ENCODE results near the gene APCS.

The APCS gene

DNA sequence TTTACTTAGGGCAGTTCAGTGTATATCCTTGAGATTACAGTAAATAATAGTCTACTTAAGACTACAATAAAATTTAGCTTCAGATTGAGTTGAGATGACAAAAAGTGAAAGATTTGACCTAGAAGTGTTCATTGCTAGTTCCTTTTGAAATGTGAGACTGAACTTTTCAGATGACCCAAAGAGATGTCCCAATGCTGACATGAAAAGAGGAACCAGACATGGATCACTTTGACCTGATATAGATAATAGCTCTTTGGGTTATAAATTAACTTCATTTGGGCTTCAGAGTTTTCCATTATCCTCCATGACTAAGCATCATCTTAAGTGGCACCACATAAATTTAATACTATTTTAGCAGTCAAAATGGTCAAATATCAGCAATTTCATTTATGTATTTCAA is 26.1 kb upstream of the APCS start:
- Histone ChIP-seq H3K27ac (ENCODE audit: low read depth, low read length) (no peak overlapping the region), H3K4me3 (ENCODE audit: low read length) (no peak overlapping the region), H2BK120ac (ENCODE audit: low read depth, low read length) (no peak overlapping the region), H4K8ac (ENCODE audit: low read depth, low read length) (no peak overlapping the region), H3K79me1 (ENCODE audit: low read length) (no peaks in the 10 kb centered on the region), H3K36me3 (ENCODE audit: control insufficient read depth, insufficient read depth, low read length) (no peaks in the 10 kb centered on the region), H4K5ac (ENCODE audit: low read length) (no peak overlapping the region), H2BK5ac (ENCODE audit: low read length) (no peak overlapping the region), H3K18ac (ENCODE audit: low read length) (no peak overlapping the region), H3K27me3 (ENCODE audit: insufficient read depth, low read length, poor library complexity) (no peaks in the 10 kb centered on the region), H3K79me2 (ENCODE audit: control insufficient read depth, insufficient read depth, low read length) (no peaks in the 10 kb centered on the region), H3K4me2 (ENCODE audit: low read length) (no peak overlapping the region), H3K4ac (ENCODE audit: low read depth, low read length) (no peak overlapping the region), H3K56ac (ENCODE audit: low read length) (no peak overlapping the region), H2AK5ac (ENCODE audit: low read length) (no peak overlapping the region), H3K23ac (ENCODE audit: low read length) (no peak overlapping the region), H3K4me1 (ENCODE audit: control insufficient read depth, low read depth, low read length) (no peaks in the 10 kb centered on the region), H2BK15ac (replicated peaks; ENCODE audit: low read depth) (no peak overlapping the region), H3K9ac (ENCODE audit: low read length) (no peak overlapping the region)
- no peak for DNase-seq

DNA sequence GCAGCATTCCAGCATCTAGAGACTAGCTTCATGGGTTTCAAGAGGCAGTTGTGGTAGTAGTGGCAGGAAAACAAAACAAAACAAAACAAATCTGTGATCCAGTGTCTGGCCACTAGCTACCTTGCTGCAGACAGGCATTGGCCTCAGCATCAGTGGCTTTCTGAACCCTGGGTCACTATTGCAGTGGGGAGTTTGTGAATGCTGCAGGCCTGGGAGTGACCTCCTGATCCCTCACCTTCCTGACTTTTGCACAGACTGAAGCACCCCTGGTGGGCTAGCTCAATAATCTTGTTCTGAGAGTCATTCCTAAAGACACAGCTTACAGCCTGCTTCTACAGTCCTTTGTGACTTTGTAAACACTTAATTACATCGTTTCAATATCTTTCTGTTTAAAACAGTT is 24.9 kb upstream of the APCS start:
- Histone ChIP-seq H3K9ac (ENCODE audit: low read length) (no peak overlapping the region), H3K27me3 (ENCODE audit: insufficient read depth, low read length, poor library complexity) (no peaks in the 10 kb centered on the region), H3K23ac (ENCODE audit: low read length) (no peak overlapping the region), H4K8ac (ENCODE audit: low read depth, low read length) (no peak overlapping the region), H3K18ac (ENCODE audit: low read length) (no peak overlapping the region), H3K4me3 (ENCODE audit: low read length) (no peak overlapping the region), H3K79me2 (ENCODE audit: control insufficient read depth, insufficient read depth, low read length) (no peaks in the 10 kb centered on the region), H2AK5ac (ENCODE audit: low read length) (no peak overlapping the region), H3K27ac (ENCODE audit: low read depth, low read length) (no peak overlapping the region), H3K36me3 (ENCODE audit: control insufficient read depth, insufficient read depth, low read length) (no peaks in the 10 kb centered on the region), H2BK15ac (replicated peaks; ENCODE audit: low read depth) (no peak overlapping the region), H3K79me1 (ENCODE audit: low read length) (no peaks in the 10 kb centered on the region), H4K5ac (ENCODE audit: low read length) (no peak overlapping the region), H2BK5ac (ENCODE audit: low read length) (no peak overlapping the region), H2BK120ac (ENCODE audit: low read depth, low read length) (no peak overlapping the region), H3K4me2 (ENCODE audit: low read length) (no peak overlapping the region), H3K4ac (ENCODE audit: low read depth, low read length) (no peak overlapping the region), H3K4me1 (ENCODE audit: control insufficient read depth, low read depth, low read length) (no peaks in the 10 kb centered on the region), H3K56ac (ENCODE audit: low read length) (no peak overlapping the region)
- DNase-seq = no peak
- no CpG with 5 or more reads among the region's 1 CpG for WGBS (ENCODE audit: extremely low coverage, insufficient coverage, low lambda C conversion rate)

DNA sequence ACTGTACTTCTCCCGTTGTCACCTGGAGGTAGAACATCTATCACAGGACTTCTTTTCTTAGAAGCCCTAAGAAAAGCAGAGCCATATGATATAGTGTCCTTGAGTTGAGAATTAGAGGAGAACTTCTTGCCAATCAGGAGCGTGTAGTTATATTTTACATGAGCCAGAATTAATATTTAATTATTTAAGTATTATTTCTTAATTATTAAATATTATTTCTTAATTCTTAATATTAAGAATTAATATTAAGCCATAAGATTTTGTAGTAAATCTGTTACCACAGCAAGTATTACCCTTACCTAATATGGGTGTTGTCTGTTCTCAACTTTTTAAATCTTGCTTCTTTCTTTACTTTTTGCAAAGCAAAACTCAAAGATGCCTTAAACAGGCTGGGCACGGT is 10.2 kb upstream of the APCS start:
- Histone ChIP-seq H4K8ac (ENCODE audit: low read depth, low read length) (no peak overlapping the region), H3K79me1 (ENCODE audit: low read length) (no peaks in the 10 kb centered on the region), H2BK120ac (ENCODE audit: low read depth, low read length) (no peak overlapping the region), H4K5ac (ENCODE audit: low read length) (no peak overlapping the region), H3K9ac (ENCODE audit: low read length) (no peak overlapping the region), H3K4me3 (ENCODE audit: low read length) (no peak overlapping the region), H3K27me3 (ENCODE audit: insufficient read depth, low read length, poor library complexity) (no peaks in the 10 kb centered on the region), H3K4me2 (ENCODE audit: low read length) (no peak overlapping the region), H3K56ac (ENCODE audit: low read length) (no peak overlapping the region), H2BK15ac (replicated peaks; ENCODE audit: low read depth) (no peak overlapping the region), H3K4ac (ENCODE audit: low read depth, low read length) (no peak overlapping the region), H3K27ac (ENCODE audit: low read depth, low read length) (no peak overlapping the region), H3K23ac (ENCODE audit: low read length) (no peak overlapping the region), H3K36me3 (ENCODE audit: control insufficient read depth, insufficient read depth, low read length) (no peaks in the 10 kb centered on the region), H2AK5ac (ENCODE audit: low read length) (no peak overlapping the region), H3K18ac (ENCODE audit: low read length) (no peak overlapping the region), H3K79me2 (ENCODE audit: control insufficient read depth, insufficient read depth, low read length) (no peaks in the 10 kb centered on the region), H2BK5ac (ENCODE audit: low read length) (no peak overlapping the region), H3K4me1 (ENCODE audit: control insufficient read depth, low read depth, low read length) (no peaks in the 10 kb centered on the region)
- no peak for DNase-seq
- no CpG with 5 or more reads among the region's 3 CpGs for WGBS (ENCODE audit: extremely low coverage, insufficient coverage, low lambda C conversion rate)

DNA sequence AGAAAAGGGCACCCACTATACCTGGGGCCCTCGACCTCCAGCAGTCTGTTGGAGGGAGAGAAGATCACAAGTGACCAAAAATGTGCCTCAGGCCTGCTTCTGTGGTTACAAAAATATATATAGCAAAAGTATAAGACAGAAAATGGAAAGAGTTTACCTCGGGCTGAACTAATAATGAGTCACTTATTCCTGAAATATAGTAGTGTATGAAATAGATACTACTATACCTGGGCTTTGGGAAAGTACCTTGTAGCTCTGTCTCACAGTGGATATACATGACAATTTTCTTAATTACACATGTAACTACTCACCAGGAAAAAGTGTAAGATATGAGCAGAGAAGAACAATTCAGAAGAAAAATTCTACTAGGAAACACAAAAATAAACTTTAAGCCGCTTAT is 7.3 kb upstream of the APCS start:
- Histone ChIP-seq H3K79me2 (ENCODE audit: control insufficient read depth, insufficient read depth, low read length) (no peaks in the 10 kb centered on the region), H3K36me3 (ENCODE audit: control insufficient read depth, insufficient read depth, low read length) (no peaks in the 10 kb centered on the region)

DNA sequence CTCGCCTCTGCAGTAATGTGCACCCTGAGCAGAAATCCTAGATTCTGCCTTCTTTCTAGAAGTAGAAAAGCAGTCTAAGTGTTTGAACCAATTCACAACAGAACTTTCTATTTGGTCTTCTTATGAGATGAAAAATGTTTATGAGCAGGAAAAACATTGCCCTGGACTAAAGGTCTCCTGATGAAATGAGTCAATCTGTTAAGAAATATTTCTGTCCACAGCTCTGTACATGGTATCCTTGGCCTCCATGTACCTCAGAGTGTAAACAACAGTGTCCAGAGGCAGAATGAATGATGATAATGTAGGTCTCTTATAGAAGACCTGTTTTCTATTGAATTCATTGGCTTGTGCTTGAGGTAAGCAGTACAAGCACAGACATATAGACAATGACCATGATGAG is 6.2 kb upstream of the APCS start:
- no peak overlapping the region for H3K4me2 ChIP-seq (ENCODE audit: low read length)
- no peak for DNase-seq
- no peaks in the 10 kb centered on the region for H3K79me2 ChIP-seq (ENCODE audit: control insufficient read depth, insufficient read depth, low read length)
- H2AK5ac ChIP-seq (ENCODE audit: low read length) = no peak overlapping the region
- H4K8ac ChIP-seq (ENCODE audit: low read depth, low read length) = no peak overlapping the region
- no peak overlapping the region for H3K18ac ChIP-seq (ENCODE audit: low read length)
- no peak overlapping the region for H3K4me3 ChIP-seq (ENCODE audit: low read length)
- H3K36me3 ChIP-seq (ENCODE audit: control insufficient read depth, insufficient read depth, low read length) = no peaks in the 10 kb centered on the region
- H2BK15ac ChIP-seq (replicated peaks; ENCODE audit: low read depth) = no peak overlapping the region
- H3K23ac ChIP-seq (ENCODE audit: low read length) = no peak overlapping the region
- no peak overlapping the region for H2BK5ac ChIP-seq (ENCODE audit: low read length)
- no peak overlapping the region for H3K9ac ChIP-seq (ENCODE audit: low read length)
- no peak overlapping the region for H2BK120ac ChIP-seq (ENCODE audit: low read depth, low read length)
- no peaks in the 10 kb centered on the region for H3K27me3 ChIP-seq (ENCODE audit: insufficient read depth, low read length, poor library complexity)
- H3K4me1 ChIP-seq (ENCODE audit: control insufficient read depth, low read depth, low read length) = no peaks in the 10 kb centered on the region
- WGBS (ENCODE audit: extremely low coverage, insufficient coverage, low lambda C conversion rate) = no CpG with 5 or more reads among the region's 1 CpG
- H4K5ac ChIP-seq (ENCODE audit: low read length) = no peak overlapping the region
- H3K79me1 ChIP-seq (ENCODE audit: low read length) = no peaks in the 10 kb centered on the region
- no peak overlapping the region for H3K4ac ChIP-seq (ENCODE audit: low read depth, low read length)
- no peak overlapping the region for H3K56ac ChIP-seq (ENCODE audit: low read length)
- H3K27ac ChIP-seq (ENCODE audit: low read depth, low read length) = no peak overlapping the region

More for the DNA sequence above, 7.3 kb upstream of the APCS start:
- WGBS (ENCODE audit: extremely low coverage, insufficient coverage, low lambda C conversion rate) = no CpG with 5 or more reads among the region's 3 CpGs
- no peak overlapping the region for H2BK15ac ChIP-seq (replicated peaks; ENCODE audit: low read depth)
- no peak overlapping the region for H4K8ac ChIP-seq (ENCODE audit: low read depth, low read length)
- no peak overlapping the region for H3K56ac ChIP-seq (ENCODE audit: low read length)
- H2AK5ac ChIP-seq (ENCODE audit: low read length) = no peak overlapping the region
- no peaks in the 10 kb centered on the region for H3K27me3 ChIP-seq (ENCODE audit: insufficient read depth, low read length, poor library complexity)
- H3K4ac ChIP-seq (ENCODE audit: low read depth, low read length) = no peak overlapping the region
- H3K79me1 ChIP-seq (ENCODE audit: low read length) = no peaks in the 10 kb centered on the region
- no peak overlapping the region for H3K4me2 ChIP-seq (ENCODE audit: low read length)
- no peak overlapping the region for H2BK120ac ChIP-seq (ENCODE audit: low read depth, low read length)
- H3K9ac ChIP-seq (ENCODE audit: low read length) = no peak overlapping the region
- no peak overlapping the region for H3K18ac ChIP-seq (ENCODE audit: low read length)
- H4K5ac ChIP-seq (ENCODE audit: low read length) = no peak overlapping the region
- no peak overlapping the region for H2BK5ac ChIP-seq (ENCODE audit: low read length)
- H3K4me1 ChIP-seq (ENCODE audit: control insufficient read depth, low read depth, low read length) = no peaks in the 10 kb centered on the region
- no peak overlapping the region for H3K23ac ChIP-seq (ENCODE audit: low read length)
- no peak for DNase-seq
- no peak overlapping the region for H3K27ac ChIP-seq (ENCODE audit: low read depth, low read length)
- no peak overlapping the region for H3K4me3 ChIP-seq (ENCODE audit: low read length)

DNA sequence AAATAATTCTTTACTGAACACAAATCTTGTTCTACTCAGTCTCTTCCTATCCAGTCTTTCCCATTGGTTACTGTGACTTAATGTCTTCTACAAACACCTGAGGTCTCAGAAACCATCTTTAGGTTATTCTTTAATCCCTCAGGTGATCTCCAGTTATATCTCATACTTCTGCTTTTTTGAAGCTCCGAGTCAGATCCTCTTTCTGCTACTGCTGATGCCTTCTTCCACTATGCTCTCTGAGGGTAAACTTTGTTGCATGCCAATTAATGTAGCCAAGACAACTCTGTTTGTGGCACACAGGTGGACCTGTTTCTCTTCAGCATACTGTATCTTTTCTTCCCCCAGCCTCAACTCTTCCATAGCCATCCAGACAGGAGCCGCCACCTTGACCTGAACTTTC is 3.1 kb upstream of the APCS start:
- no peak overlapping the region for H3K9ac ChIP-seq (ENCODE audit: low read length)
- no peaks in the 10 kb centered on the region for H3K79me2 ChIP-seq (ENCODE audit: control insufficient read depth, insufficient read depth, low read length)
- no peak overlapping the region for H3K4ac ChIP-seq (ENCODE audit: low read depth, low read length)
- H3K79me1 ChIP-seq (ENCODE audit: low read length) = no peaks in the 10 kb centered on the region
- H3K4me3 ChIP-seq (ENCODE audit: low read length) = no peak overlapping the region
- H3K4me2 ChIP-seq (ENCODE audit: low read length) = no peak overlapping the region
- H3K4me1 ChIP-seq (ENCODE audit: control insufficient read depth, low read depth, low read length) = no peaks in the 10 kb centered on the region
- H3K27ac ChIP-seq (ENCODE audit: low read depth, low read length) = no peak overlapping the region
- H3K23ac ChIP-seq (ENCODE audit: low read length) = no peak overlapping the region
- no peak overlapping the region for H2BK5ac ChIP-seq (ENCODE audit: low read length)
- no peak overlapping the region for H3K56ac ChIP-seq (ENCODE audit: low read length)
- H4K5ac ChIP-seq (ENCODE audit: low read length) = no peak overlapping the region
- no peak overlapping the region for H2BK15ac ChIP-seq (replicated peaks; ENCODE audit: low read depth)
- H2BK120ac ChIP-seq (ENCODE audit: low read depth, low read length) = no peak overlapping the region
- no peak overlapping the region for H2AK5ac ChIP-seq (ENCODE audit: low read length)
- H3K36me3 ChIP-seq (ENCODE audit: control insufficient read depth, insufficient read depth, low read length) = no peaks in the 10 kb centered on the region
- H3K18ac ChIP-seq (ENCODE audit: low read length) = no peak overlapping the region
- no peak for DNase-seq
- no peak overlapping the region for H4K8ac ChIP-seq (ENCODE audit: low read depth, low read length)
- H3K27me3 ChIP-seq (ENCODE audit: insufficient read depth, low read length, poor library complexity) = no peaks in the 10 kb centered on the region
- WGBS (ENCODE audit: extremely low coverage, insufficient coverage, low lambda C conversion rate) = no CpG with 5 or more reads among the region's 2 CpGs

Data from mesendoderm (in vitro differentiated cells).